SK-N-SH treated with all-trans-retinoic acid at 6 μM for 48 hours (cell line): ENCODE measurements around the gene ASIC4.

Experiments used
- ATAC-seq: fragments of 200-7000 bp; cut with Tn5 transposase; 3 replicates; pipeline ENCODE4 v1.9.1; 2020; ENCODE audit warnings: mild to moderate bottlenecking, moderate library complexity
- ARNTL ChIP-seq: fragments of 450-650 bp; formaldehyde crosslinking; IDR thresholded peaks from 2 replicates; pipeline ENCODE4 v1.5.0; 2020; ENCODE audit warnings: low read depth, mild to moderate bottlenecking, moderate library complexity, borderline replicate concordance
- CSDC2 ChIP-seq: fragments of 250-450 bp; sonication (Bioruptor Pico); IDR thresholded peaks from 2 replicates; pipeline ENCODE4 v1.5.0; 2020; ENCODE audit warnings: mild to moderate bottlenecking, moderate library complexity
- ESRRG ChIP-seq: fragments of 250-450 bp; sonication (Bioruptor Pico); IDR thresholded peaks from 2 replicates; pipeline ENCODE4 v1.6.1; 2021; ENCODE audit warnings: mild to moderate bottlenecking
- GLIS3 ChIP-seq: fragments of 250-450 bp; sonication (Bioruptor Pico); IDR thresholded peaks from 2 replicates; pipeline ENCODE4 v1.5.0; 2020; ENCODE audit warnings: mild to moderate bottlenecking, moderate library complexity
- ISL1 ChIP-seq: fragments of 250-450 bp; sonication (Bioruptor Pico); IDR thresholded peaks from 2 replicates; pipeline ENCODE4 v2.1.2; 2022; ENCODE audit warnings: mild to moderate bottlenecking, moderate library complexity
- OSR1 ChIP-seq: fragments of 250-450 bp; sonication (Bioruptor Pico); IDR thresholded peaks from 2 replicates; pipeline ENCODE4 v1.8.0; 2022; ENCODE audit warnings: moderate library complexity, mild to moderate bottlenecking, inconsistent platforms
- PPARA ChIP-seq: fragments of 250-450 bp; sonication (Bioruptor Pico); IDR thresholded peaks from 2 replicates; pipeline ENCODE4 v1.5.0; 2020; ENCODE audit warnings: mild to moderate bottlenecking, borderline replicate concordance
- RARB ChIP-seq: fragments of 250-450 bp; sonication (Bioruptor Pico); IDR thresholded peaks from 2 replicates; pipeline ENCODE4 v1.8.0; 2021; ENCODE audit warnings: mild to moderate bottlenecking, moderate library complexity
- SNAI2 ChIP-seq: fragments of 250-450 bp; sonication (Bioruptor Pico); IDR thresholded peaks from 2 replicates; pipeline ENCODE4 v1.5.0; 2020; ENCODE audit warnings: mild to moderate bottlenecking, moderate library complexity
- TCF4 ChIP-seq: fragments of 250-450 bp; sonication (Bioruptor Pico); IDR thresholded peaks from 2 replicates; pipeline ENCODE4 v1.8.0; 2021; ENCODE audit warnings: mild to moderate bottlenecking, moderate library complexity, borderline replicate concordance
- TOX ChIP-seq: fragments of 250-450 bp; sonication (Bioruptor Pico); IDR thresholded peaks from 2 replicates; pipeline ENCODE4 v1.8.0; 2021; ENCODE audit warnings: mild to moderate bottlenecking, moderate library complexity, borderline replicate concordance
- TSHZ2 ChIP-seq: fragments of 250-450 bp; sonication (Bioruptor Pico); IDR thresholded peaks from 2 replicates; pipeline ENCODE4 v1.5.0; 2020; ENCODE audit warnings: mild to moderate bottlenecking, moderate library complexity
- ZC3H10 ChIP-seq: fragments of 250-450 bp; sonication (Bioruptor Pico); IDR thresholded peaks from 2 replicates; pipeline ENCODE4 v1.5.1; 2021; ENCODE audit warnings: mild to moderate bottlenecking, moderate library complexity
- ZFP3 ChIP-seq: fragments of 250-450 bp; sonication (Bioruptor Pico); IDR thresholded peaks from 2 replicates; pipeline ENCODE4 v1.5.0; 2020; ENCODE audit warnings: mild to moderate bottlenecking, moderate library complexity
- ZFP30 ChIP-seq: fragments of 450-650 bp; formaldehyde crosslinking; IDR thresholded peaks from 2 replicates; pipeline ENCODE4 v1.5.0; 2022; ENCODE audit warnings: mild to moderate bottlenecking, moderate library complexity
- ZNF70 ChIP-seq: fragments of 450-650 bp; formaldehyde crosslinking; IDR thresholded peaks from 2 replicates; pipeline ENCODE4 v1.5.0; 2020; ENCODE audit warnings: mild to moderate bottlenecking, moderate library complexity
- ZNF8 ChIP-seq: fragments of 450-650 bp; formaldehyde crosslinking; IDR thresholded peaks from 2 replicates; pipeline ENCODE4 v1.5.0; 2020; ENCODE audit warnings: mild to moderate bottlenecking, moderate library complexity
- TF ChIP-seq, protein P1 (sequence below): fragments of 250-450 bp; sonication (Bioruptor Pico); IDR thresholded peaks from 2 replicates; pipeline ENCODE4 v1.8.0; 2021; ENCODE audit warnings: low read depth, mild to moderate bottlenecking, moderate library complexity, borderline replicate concordance
- TF ChIP-seq, protein P2 (sequence below): fragments of 250-450 bp; sonication (Bioruptor Pico); IDR thresholded peaks from 2 replicates; pipeline ENCODE4 v1.8.0; 2020; ENCODE audit warnings: mild to moderate bottlenecking, moderate library complexity, borderline replicate concordance
- TF ChIP-seq, protein P3 (sequence below): fragments of 250-450 bp; sonication (Bioruptor Pico); IDR thresholded peaks from 2 replicates; pipeline ENCODE4 v1.5.1; 2021; ENCODE audit warnings: mild to moderate bottlenecking, moderate library complexity
- TF ChIP-seq, protein P4 (sequence below): fragments of 250-450 bp; sonication (Bioruptor Pico); IDR thresholded peaks from 2 replicates; pipeline ENCODE4 v1.5.1; 2020; ENCODE audit warnings: low read depth, mild to moderate bottlenecking, moderate library complexity

Gene ASIC4

GRCh38 chr2:219501849-219502248, 12.4 kb upstream of the ASIC4 start:
- TF ChIP-seq CSDC2 (CRISPR knock-in tag) (no peak), ZNF8 (CRISPR knock-in tag) (no peak), TOX (CRISPR knock-in tag) (no peak), ZFP3 (CRISPR knock-in tag) (no peak), ZFP30 (no peak), SNAI2 (CRISPR knock-in tag) (no peak), ESRRG (CRISPR knock-in tag) (no peak)
- TF ChIP-seq, protein P1, sequence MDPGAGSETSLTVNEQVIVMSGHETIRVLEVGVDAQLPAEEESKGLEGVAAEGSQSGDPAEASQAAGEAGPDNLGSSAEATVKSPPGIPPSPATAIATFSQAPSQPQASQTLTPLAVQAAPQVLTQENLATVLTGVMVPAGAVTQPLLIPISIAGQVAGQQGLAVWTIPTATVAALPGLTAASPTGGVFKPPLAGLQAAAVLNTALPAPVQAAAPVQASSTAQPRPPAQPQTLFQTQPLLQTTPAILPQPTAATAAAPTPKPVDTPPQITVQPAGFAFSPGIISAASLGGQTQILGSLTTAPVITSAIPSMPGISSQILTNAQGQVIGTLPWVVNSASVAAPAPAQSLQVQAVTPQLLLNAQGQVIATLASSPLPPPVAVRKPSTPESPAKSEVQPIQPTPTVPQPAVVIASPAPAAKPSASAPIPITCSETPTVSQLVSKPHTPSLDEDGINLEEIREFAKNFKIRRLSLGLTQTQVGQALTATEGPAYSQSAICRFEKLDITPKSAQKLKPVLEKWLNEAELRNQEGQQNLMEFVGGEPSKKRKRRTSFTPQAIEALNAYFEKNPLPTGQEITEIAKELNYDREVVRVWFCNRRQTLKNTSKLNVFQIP (CRISPR knock-in tag) = no peak
- TF ChIP-seq, protein P2, sequence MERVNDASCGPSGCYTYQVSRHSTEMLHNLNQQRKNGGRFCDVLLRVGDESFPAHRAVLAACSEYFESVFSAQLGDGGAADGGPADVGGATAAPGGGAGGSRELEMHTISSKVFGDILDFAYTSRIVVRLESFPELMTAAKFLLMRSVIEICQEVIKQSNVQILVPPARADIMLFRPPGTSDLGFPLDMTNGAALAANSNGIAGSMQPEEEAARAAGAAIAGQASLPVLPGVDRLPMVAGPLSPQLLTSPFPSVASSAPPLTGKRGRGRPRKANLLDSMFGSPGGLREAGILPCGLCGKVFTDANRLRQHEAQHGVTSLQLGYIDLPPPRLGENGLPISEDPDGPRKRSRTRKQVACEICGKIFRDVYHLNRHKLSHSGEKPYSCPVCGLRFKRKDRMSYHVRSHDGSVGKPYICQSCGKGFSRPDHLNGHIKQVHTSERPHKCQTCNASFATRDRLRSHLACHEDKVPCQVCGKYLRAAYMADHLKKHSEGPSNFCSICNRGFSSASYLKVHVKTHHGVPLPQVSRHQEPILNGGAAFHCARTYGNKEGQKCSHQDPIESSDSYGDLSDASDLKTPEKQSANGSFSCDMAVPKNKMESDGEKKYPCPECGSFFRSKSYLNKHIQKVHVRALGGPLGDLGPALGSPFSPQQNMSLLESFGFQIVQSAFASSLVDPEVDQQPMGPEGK = no peak
- TF ChIP-seq, protein P3, sequence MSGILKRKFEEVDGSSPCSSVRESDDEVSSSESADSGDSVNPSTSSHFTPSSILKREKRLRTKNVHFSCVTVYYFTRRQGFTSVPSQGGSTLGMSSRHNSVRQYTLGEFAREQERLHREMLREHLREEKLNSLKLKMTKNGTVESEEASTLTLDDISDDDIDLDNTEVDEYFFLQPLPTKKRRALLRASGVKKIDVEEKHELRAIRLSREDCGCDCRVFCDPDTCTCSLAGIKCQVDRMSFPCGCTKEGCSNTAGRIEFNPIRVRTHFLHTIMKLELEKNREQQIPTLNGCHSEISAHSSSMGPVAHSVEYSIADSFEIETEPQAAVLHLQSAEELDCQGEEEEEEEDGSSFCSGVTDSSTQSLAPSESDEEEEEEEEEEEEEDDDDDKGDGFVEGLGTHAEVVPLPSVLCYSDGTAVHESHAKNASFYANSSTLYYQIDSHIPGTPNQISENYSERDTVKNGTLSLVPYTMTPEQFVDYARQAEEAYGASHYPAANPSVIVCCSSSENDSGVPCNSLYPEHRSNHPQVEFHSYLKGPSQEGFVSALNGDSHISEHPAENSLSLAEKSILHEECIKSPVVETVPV (CRISPR knock-in tag) = no peak
- ATAC-seq = no peak

- TF ChIP-seq, protein P2 = no peak
- TF ChIP-seq GLIS3 (CRISPR knock-in tag) (no peak), ZFP30 (no peak), OSR1 (no peak), TCF4 (CRISPR knock-in tag) (no peak), ISL1 (CRISPR knock-in tag) (no peak), CSDC2 (CRISPR knock-in tag) (no peak), ZNF70 (CRISPR knock-in tag) (no peak), ZFP3 (CRISPR knock-in tag) (no peak), PPARA (CRISPR knock-in tag) (no peak), ARNTL (no peak), ZC3H10 (CRISPR knock-in tag) (no peak), RARB (no peak), TSHZ2 (CRISPR knock-in tag) (no peak), ZNF8 (CRISPR knock-in tag) (no peak), SNAI2 (CRISPR knock-in tag) (no peak)
- TF ChIP-seq, protein P4, sequence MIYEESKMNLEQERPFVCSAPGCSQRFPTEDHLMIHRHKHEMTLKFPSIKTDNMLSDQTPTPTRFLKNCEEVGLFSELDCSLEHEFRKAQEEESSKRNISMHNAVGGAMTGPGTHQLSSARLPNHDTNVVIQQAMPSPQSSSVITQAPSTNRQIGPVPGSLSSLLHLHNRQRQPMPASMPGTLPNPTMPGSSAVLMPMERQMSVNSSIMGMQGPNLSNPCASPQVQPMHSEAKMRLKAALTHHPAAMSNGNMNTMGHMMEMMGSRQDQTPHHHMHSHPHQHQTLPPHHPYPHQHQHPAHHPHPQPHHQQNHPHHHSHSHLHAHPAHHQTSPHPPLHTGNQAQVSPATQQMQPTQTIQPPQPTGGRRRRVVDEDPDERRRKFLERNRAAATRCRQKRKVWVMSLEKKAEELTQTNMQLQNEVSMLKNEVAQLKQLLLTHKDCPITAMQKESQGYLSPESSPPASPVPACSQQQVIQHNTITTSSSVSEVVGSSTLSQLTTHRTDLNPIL (CRISPR knock-in tag) = no peak
- TF ChIP-seq, protein P3 (CRISPR knock-in tag) = no peak
- TF ChIP-seq, protein P1 (CRISPR knock-in tag) = no peak
- TF ChIP-seq, all 23 proteins: peak for 0
- ATAC-seq = no peak
Measured at GRCh38 chr2:219502618-219503017, 11.7 kb upstream of the ASIC4 start.
